ENCODE data around the gene SHISA6. TPM values are rescaled to one million over a fixed set of nuclear protein-coding genes. Genes with fewer than 3 reads are reported as not detected.

The SHISA6 gene
- total and polyA plus RNA-seq, 2 donors (not counting 1 experiment from before 2014, with no cell fraction given), result not detected

- Mint-ChIP-seq H3K27ac (no peak overlapping the region), H3K27me3 (no peaks in the 10 kb centered on the region)
- POLR2A ChIA-PET, result no interaction called here
Measured at GRCh38 chr17:11545002-11545401, 304.0 kb downstream of the SHISA6 start.

DNA sequence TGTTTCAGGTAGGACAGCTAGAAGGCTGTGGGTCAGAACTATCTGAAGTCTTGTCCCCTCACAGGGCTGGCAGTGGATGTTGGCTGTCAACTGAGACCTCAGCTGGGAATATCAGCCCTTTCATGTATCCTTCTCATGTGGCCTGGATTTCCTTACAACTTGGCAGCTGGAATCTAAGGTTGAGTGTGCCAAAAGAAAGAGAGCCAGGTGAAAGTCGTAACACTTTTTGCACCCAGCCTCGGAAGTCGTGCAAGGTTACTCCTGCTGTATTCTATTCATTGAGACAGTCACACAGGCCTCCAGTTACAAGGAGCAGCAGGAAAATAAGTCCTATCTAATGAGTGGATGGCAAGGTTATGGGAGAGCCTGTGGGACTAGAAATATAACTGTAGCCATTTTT, 304.7 kb downstream of the SHISA6 start:
- POLR2A ChIA-PET, result no interaction called here
- no peaks in the 10 kb centered on the region for H3K27me3 ChIP-seq (replicated peaks in 1 of 4; ENCODE audit: control extremely low read depth in 1 of 4, control insufficient read depth in 3 of 4, insufficient read depth in 4 of 4, low read length in 3 of 4)
- H3K4me3 ChIP-seq (ENCODE audit: control extremely low read depth in 1 of 5, extremely low read depth in 1 of 5, insufficient read depth in 1 of 5, low read depth in 2 of 5, low read length in 4 of 5), result no peak overlapping the region
- no peak overlapping the region for H3K9ac ChIP-seq (ENCODE audit: low read length)
- no peak overlapping the region for H3K4me2 ChIP-seq (replicated peaks; ENCODE audit: low read depth, low read length, poor library complexity, severe bottlenecking)
- no peaks in the 10 kb centered on the region for H3K36me3 ChIP-seq (replicated peaks in 1 of 2; ENCODE audit: control extremely low read depth in 1 of 2, control insufficient read depth in 1 of 2, extremely low read depth in 1 of 2, insufficient read depth in 2 of 2, low read length in 1 of 2)
- CTCF ChIA-PET, result no interaction called here
- H3K27ac Mint-ChIP-seq, result no peak overlapping the region
- H3K4me3 Mint-ChIP-seq, result no peak overlapping the region
- H3K27ac ChIP-seq (ENCODE audit: low read length in 2 of 2), result no peak overlapping the region
- 100% methylated on average over 3 of the region's 3 CpGs for WGBS (ENCODE audit: insufficient coverage)
- intact Hi-C loops (cut with micrococcal nuclease), result no loop called here
- peaks cover 0 to 11% (median 3%) of the 10 kb centered on the region in 3 donors for H3K9me3 ChIP-seq (ENCODE audit: control extremely low read depth in 1 of 3, control insufficient read depth in 2 of 3, insufficient read depth in 1 of 3, low read length in 2 of 3)
- H3K9me3 Mint-ChIP-seq (ENCODE audit: insufficient read depth), result peaks cover 2% of the 10 kb centered on the region
- TF ChIP-seq, protein P1, sequence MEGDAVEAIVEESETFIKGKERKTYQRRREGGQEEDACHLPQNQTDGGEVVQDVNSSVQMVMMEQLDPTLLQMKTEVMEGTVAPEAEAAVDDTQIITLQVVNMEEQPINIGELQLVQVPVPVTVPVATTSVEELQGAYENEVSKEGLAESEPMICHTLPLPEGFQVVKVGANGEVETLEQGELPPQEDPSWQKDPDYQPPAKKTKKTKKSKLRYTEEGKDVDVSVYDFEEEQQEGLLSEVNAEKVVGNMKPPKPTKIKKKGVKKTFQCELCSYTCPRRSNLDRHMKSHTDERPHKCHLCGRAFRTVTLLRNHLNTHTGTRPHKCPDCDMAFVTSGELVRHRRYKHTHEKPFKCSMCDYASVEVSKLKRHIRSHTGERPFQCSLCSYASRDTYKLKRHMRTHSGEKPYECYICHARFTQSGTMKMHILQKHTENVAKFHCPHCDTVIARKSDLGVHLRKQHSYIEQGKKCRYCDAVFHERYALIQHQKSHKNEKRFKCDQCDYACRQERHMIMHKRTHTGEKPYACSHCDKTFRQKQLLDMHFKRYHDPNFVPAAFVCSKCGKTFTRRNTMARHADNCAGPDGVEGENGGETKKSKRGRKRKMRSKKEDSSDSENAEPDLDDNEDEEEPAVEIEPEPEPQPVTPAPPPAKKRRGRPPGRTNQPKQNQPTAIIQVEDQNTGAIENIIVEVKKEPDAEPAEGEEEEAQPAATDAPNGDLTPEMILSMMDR (IDR thresholded peaks at IDR 0.05), result no peak
- TF ChIP-seq EZH2 (IDR thresholded peaks at IDR 0.05; ENCODE audit: borderline replicate concordance, insufficient read depth, low read depth, low read length, poor library complexity, severe bottlenecking), result no peak
- ATAC-seq (ENCODE audit: low read depth), result no peak
- no peak overlapping the region for H2AFZ ChIP-seq (ENCODE audit: insufficient read depth, low read depth, low read length, poor library complexity, severe bottlenecking)
- H3K4me1 ChIP-seq (ENCODE audit: control insufficient read depth in 2 of 2, insufficient read depth in 2 of 2, low read length in 2 of 2), result no peaks in the 10 kb centered on the region
- no peaks in the 10 kb centered on the region for H3K4me1 Mint-ChIP-seq
- H3K27me3 Mint-ChIP-seq, result no peaks in the 10 kb centered on the region
- DNase-seq, result no peak
- H4K20me1 ChIP-seq (ENCODE audit: control insufficient read depth, insufficient read depth, low read length, poor library complexity, severe bottlenecking), result no peaks in the 10 kb centered on the region
- H3K79me2 ChIP-seq (ENCODE audit: control insufficient read depth, insufficient read depth, low read length), result no peaks in the 10 kb centered on the region

More at GRCh38 chr17:11545002-11545401, 304.0 kb downstream of the SHISA6 start:
- Mint-ChIP-seq H3K9me3 (ENCODE audit: insufficient read depth) (peaks cover 5% of the 10 kb centered on the region), H3K4me1 (no peaks in the 10 kb centered on the region), H3K4me3 (no peak overlapping the region)
- DNase-seq (no peak), ATAC-seq (ENCODE audit: low read depth) (no peak)
- H3K36me3 ChIP-seq (replicated peaks in 1 of 2; ENCODE audit: control extremely low read depth in 1 of 2, control insufficient read depth in 1 of 2, extremely low read depth in 1 of 2, insufficient read depth in 2 of 2, low read length in 1 of 2), result no peaks in the 10 kb centered on the region
- H4K20me1 ChIP-seq (ENCODE audit: control insufficient read depth, insufficient read depth, low read length, poor library complexity, severe bottlenecking), result no peaks in the 10 kb centered on the region
- no peak overlapping the region for H3K9ac ChIP-seq (ENCODE audit: low read length)
- CTCF ChIA-PET, result no interaction called here
- no peak overlapping the region for H3K4me2 ChIP-seq (replicated peaks; ENCODE audit: low read depth, low read length, poor library complexity, severe bottlenecking)
- H3K4me1 ChIP-seq (ENCODE audit: control insufficient read depth in 2 of 2, insufficient read depth in 2 of 2, low read length in 2 of 2), result no peaks in the 10 kb centered on the region
- intact Hi-C loops (cut with micrococcal nuclease), result no loop called here
- no peaks in the 10 kb centered on the region for H3K79me2 ChIP-seq (ENCODE audit: control insufficient read depth, insufficient read depth, low read length)
- no peak for TF ChIP-seq EZH2 (IDR thresholded peaks at IDR 0.05; ENCODE audit: borderline replicate concordance, insufficient read depth, low read depth, low read length, poor library complexity, severe bottlenecking)
- TF ChIP-seq, protein P1 (IDR thresholded peaks at IDR 0.05), result no peak
- 85% methylated on average over 3 of the region's 6 CpGs for WGBS (ENCODE audit: insufficient coverage)
- H3K27ac ChIP-seq (ENCODE audit: low read length in 2 of 2), result no peak overlapping the region
- peaks cover 0 to 11% (median 3%) of the 10 kb centered on the region in 3 donors for H3K9me3 ChIP-seq (ENCODE audit: control extremely low read depth in 1 of 3, control insufficient read depth in 2 of 3, insufficient read depth in 1 of 3, low read length in 2 of 3)
- no peaks in the 10 kb centered on the region for H3K27me3 ChIP-seq (replicated peaks in 1 of 4; ENCODE audit: control extremely low read depth in 1 of 4, control insufficient read depth in 3 of 4, insufficient read depth in 4 of 4, low read length in 3 of 4)
- no peak overlapping the region for H2AFZ ChIP-seq (ENCODE audit: insufficient read depth, low read depth, low read length, poor library complexity, severe bottlenecking)
- no peak overlapping the region for H3K4me3 ChIP-seq (ENCODE audit: control extremely low read depth in 1 of 5, extremely low read depth in 1 of 5, insufficient read depth in 1 of 5, low read depth in 2 of 5, low read length in 4 of 5)

All from B cell (primary cell).